Transverse colon (tissue), 4 donors: ENCODE data around the gene USPL1. TPM values are rescaled to one million over a fixed set of nuclear protein-coding genes. Genes with fewer than 3 reads are reported as not detected.

Experiments used
- DNase-seq: peaks from one replicate; pipeline ENCODE4 v3.0.0-alpha.2; 2019
- H3K27ac ChIP-seq, 4 donors: fragments of 200-600 bp; sonication (generic); 2 replicates each; pipeline ENCODE4 v1.5.1; 2016 to 2018; ENCODE audit warnings: inconsistent platforms in 4 of 4
- H3K27me3 ChIP-seq: fragments of 200-600 bp; sonication (generic); 2 replicates; pipeline ENCODE4 v1.5.1; 2017; ENCODE audit warnings: inconsistent platforms
- H3K36me3 ChIP-seq, 4 donors: fragments of 200-600 bp; sonication (generic); 2 replicates each; pipeline ENCODE4 v1.5.1; 2017 to 2019; ENCODE audit warnings: inconsistent platforms in 4 of 4
- H3K4me1 ChIP-seq, 4 donors: fragments of 200-600 bp; sonication (generic); 2 replicates each; pipeline ENCODE4 v1.5.1; 2017 to 2020; ENCODE audit warnings: inconsistent platforms in 4 of 4
- H3K4me3 ChIP-seq, 4 donors: fragments of 200-600 bp; sonication (generic); 1 replicate in 1 of 4; 2 replicates in 3 of 4; pipeline versions ENCODE4 v1.5.1 to v1.6.1; 2017 to 2019; ENCODE audit warnings: inconsistent platforms in 4 of 4
- H3K9me3 ChIP-seq, 2 donors: fragments of 200-600 bp; sonication (generic); 2 replicates each; pipeline ENCODE4 v1.5.1; 2017 to 2019; ENCODE audit warnings: inconsistent platforms in 2 of 2
- CTCF ChIP-seq, 5 experiments: fragments of 200-600 bp in 3 of 5; fragments of 450-650 bp in 2 of 5; sonication (generic) in 3 of 5; IDR thresholded peaks; 1 replicate in 2 of 5; 2 replicates in 3 of 5; pipeline ENCODE4 v1.5.1; 2016 to 2017; ENCODE audit warnings: antibody characterized with exemption in 5 of 5, inconsistent platforms in 3 of 5, mild to moderate bottlenecking in 2 of 5, moderate library complexity in 1 of 5
- EP300 ChIP-seq: sonication (generic); formaldehyde crosslinking; IDR thresholded peaks from one replicate; pipeline ENCODE4 v1.6.1; 2017; ENCODE audit warnings: antibody characterized with exemption, low read depth
- POLR2A ChIP-seq: fragments of 450-650 bp; IDR thresholded peaks from one replicate; pipeline ENCODE4 v1.6.1; 2016; ENCODE audit warnings: antibody characterized with exemption, mild to moderate bottlenecking, moderate library complexity
- POLR2AphosphoS5 ChIP-seq, 3 donors: sonication (generic); formaldehyde crosslinking; IDR thresholded peaks; one replicate each; pipeline ENCODE4 v1.6.1; 2016; ENCODE audit warnings: antibody characterized with exemption in 3 of 3
- WGBS, 2 donors: methylation state at CpG; one replicate each; pipeline ENCODE4 v1.1.5; 2018; ENCODE audit warnings: low coverage in 1 of 2; 5-methylcytosine and 5-hydroxymethylcytosine counted together
- in situ Hi-C, 4 donors: fragments of 200-750 bp; cut with MboI; loops; one replicate each; pipeline versions ENCODE4 v1.15.0 to v1.15.1; 2017; ENCODE audit warnings: low sequenced_read_pairs in 3 of 4, low pct_ligation_motif_present in 1 of 4, low pct_unique_long_range_greater_than_20kb in 1 of 4
- intact Hi-C: fragments of 100-400 bp; cut with DNase I; formaldehyde crosslinking; loops from one replicate; pipeline ENCODE4 v1.15.1; 2023; ENCODE audit warnings: low total_unique reads
- total RNA-seq, 4 donors: library from RNA; depleted of rRNA; stranded (reverse); fragments of >200 nt; gene quantifications; one replicate each; pipeline ENCODE4 v1.1.0, GENCODE V29; 2016

Gene USPL1
- total RNA-seq, 4 donors from 2014 or later = 8.6 to 27.3 (median 16.9) TPM

DNA sequence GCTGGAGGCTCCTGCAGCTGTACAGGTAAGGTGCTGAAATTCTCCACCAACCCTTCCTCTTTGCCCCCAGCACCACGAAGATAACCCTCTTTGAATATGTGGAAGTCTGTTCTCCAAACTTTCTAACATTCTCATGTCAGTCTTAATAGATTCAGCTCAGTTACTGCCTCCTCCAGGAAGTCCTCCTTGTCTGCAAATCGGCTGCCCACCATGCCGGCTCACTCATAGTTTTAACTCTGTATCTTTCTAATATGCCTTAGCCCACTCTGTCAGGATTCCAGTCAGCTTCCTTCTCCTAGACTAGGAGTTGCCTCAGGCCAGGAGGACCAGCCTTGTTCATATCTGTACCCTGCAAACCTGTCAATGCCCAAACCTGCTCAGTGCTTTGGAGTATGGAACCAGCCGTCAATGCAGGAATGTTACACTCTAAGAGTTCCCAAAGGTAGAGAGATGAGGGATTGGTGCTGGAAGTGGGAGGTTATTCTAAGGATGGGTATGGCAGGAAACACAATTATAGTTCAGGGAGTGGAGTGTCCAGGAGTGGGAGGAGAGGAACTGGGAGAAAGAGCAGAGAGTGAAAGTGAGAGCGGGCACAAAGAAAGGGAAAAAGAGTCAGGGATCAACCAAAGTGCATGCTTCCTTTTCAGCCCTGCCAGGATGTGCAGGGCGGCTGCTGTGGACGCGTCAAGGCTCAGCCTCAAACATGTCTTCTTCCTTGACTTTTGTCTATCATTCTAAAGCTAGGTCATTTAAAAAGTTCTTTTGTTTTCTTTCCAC, 79.6 kb downstream of the USPL1 start:
- TF ChIP-seq CTCF (IDR thresholded peaks at IDR 0.05) = no peak
- Histone ChIP-seq H3K4me1 (peaks cover 0 to 28% (median 8%) of the 10 kb centered on the region in 4 donors), H3K9me3 (no peaks in the 10 kb centered on the region), H3K4me3 (peak overlapping the region in 1 of 4 donors; percentile 3), H3K27ac (peak overlapping the region in 3 of 4 donors; percentile 18 to 64 (median 51)), H3K27me3 (no peaks in the 10 kb centered on the region), H3K36me3 (no peaks in the 10 kb centered on the region)
- DNase-seq = no peak
- intact Hi-C loops = no loop called here
- WGBS, 2 donors = 45 to 78% methylated on average over 7 to 8 of the region's 8 CpGs
- in situ Hi-C loops = no loop called here

DNA sequence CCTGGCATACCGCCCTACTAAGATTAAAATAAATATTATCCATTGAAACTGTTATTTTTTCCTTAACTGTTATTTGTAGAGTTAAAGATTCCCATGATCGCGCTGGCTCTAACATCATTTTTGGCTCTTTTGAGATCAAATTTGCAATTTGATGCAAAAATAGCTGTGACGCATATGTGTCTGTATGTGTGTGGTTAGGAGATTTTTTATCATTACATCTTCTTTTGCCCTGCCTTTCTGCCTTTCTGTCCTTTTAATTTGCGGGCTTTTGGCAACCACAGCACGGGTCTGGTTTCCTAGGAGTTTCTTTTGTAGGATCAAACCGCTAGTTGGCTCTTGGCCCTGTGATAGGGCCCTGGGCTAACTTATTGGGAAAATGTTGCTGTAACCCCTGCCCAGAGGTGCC, 80.3 kb downstream of the USPL1 start:
- WGBS, 2 donors = 66 to 77% methylated on average over 6 to 7 of the region's 7 CpGs
- H3K4me1 ChIP-seq = peaks cover 0 to 28% (median 8%) of the 10 kb centered on the region in 4 donors
- no peaks in the 10 kb centered on the region for H3K27me3 ChIP-seq
- H3K4me3 ChIP-seq = peak overlapping the region in 1 of 4 donors; percentile 3
- H3K36me3 ChIP-seq = no peaks in the 10 kb centered on the region
- TF ChIP-seq CTCF (IDR thresholded peaks at IDR 0.05) (no peak), EP300 (no peak), POLR2A (no peak), POLR2AphosphoS5 (IDR thresholded peaks at IDR 0.05) (no peak)
- no peak for DNase-seq
- intact Hi-C loops (no loop called here), in situ Hi-C loops (no loop called here)
- peak overlapping the region in 2 of 4 donors; percentile 51 to 64 for H3K27ac ChIP-seq
- no peaks in the 10 kb centered on the region for H3K9me3 ChIP-seq

DNA sequence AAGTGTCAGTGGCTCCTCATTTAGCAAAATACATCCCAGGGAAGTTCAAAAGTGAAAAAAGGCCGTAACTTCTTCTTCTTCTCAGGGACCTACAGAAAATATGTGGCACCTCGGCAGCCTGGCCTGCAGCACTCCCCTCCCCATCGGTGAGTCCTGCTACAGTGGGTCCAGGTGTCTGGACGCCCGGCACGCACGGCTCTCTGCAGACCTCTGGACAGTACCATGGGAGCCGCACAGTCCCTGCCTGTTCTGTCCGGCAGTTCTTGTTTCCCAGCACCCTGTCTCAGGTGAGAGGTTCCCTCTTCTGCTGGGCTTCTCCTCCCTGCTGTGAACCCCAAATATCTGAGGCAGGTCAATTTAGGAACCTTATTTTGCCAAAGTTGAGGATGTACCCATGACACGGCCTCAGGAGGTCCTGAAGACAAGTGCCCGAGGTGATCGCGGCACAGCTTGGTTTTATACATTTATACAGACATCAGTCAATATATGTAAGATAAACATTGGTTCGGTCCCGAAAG, 80.8 kb downstream of the USPL1 start:
- 80 to 93% methylated on average over 6 to 15 of the region's 15 CpGs for WGBS, 2 donors
- Histone ChIP-seq H3K36me3 (no peaks in the 10 kb centered on the region), H3K9me3 (no peaks in the 10 kb centered on the region), H3K27me3 (no peaks in the 10 kb centered on the region), H3K4me1 (peaks cover 0 to 28% (median 8%) of the 10 kb centered on the region in 4 donors), H3K4me3 (no peak overlapping the region), H3K27ac (peak overlapping the region in 1 of 4 donors; percentile 51)
- intact Hi-C loops = no loop called here
- TF ChIP-seq POLR2A (no peak), CTCF (IDR thresholded peaks at IDR 0.05) (no peak), EP300 (no peak), POLR2AphosphoS5 (IDR thresholded peaks at IDR 0.05) (no peak)
- DNase-seq = no peak
- in situ Hi-C loops = no loop called here

GRCh38 chr13:30700364-30700763, 82.6 kb downstream of the USPL1 start:
- no peaks in the 10 kb centered on the region for H3K36me3 ChIP-seq
- H3K4me1 ChIP-seq = peaks cover 0 to 28% (median 8%) of the 10 kb centered on the region in 4 donors
- intact Hi-C loops (no loop called here), in situ Hi-C loops (no loop called here)
- H3K27me3 ChIP-seq = no peaks in the 10 kb centered on the region
- no peaks in the 10 kb centered on the region for H3K9me3 ChIP-seq
- 57 to 68% methylated on average over 5 of the region's 5 CpGs for WGBS, 2 donors
- DNase-seq = no peak
- no peak overlapping the region for H3K27ac ChIP-seq
- TF ChIP-seq POLR2AphosphoS5 (IDR thresholded peaks at IDR 0.05) (no peak), EP300 (no peak), CTCF (IDR thresholded peaks at IDR 0.05) (no peak), POLR2A (no peak)
- H3K4me3 ChIP-seq = no peak overlapping the region
